Panc1 (cell line): Measurements from ENCODE around the gene ATP2A3. TPM values are rescaled to one million over a fixed set of nuclear protein-coding genes. Genes with fewer than 3 reads are reported as not detected.

Source experiments
- ATAC-seq: fragments of 200-7000 bp; cut with Tn5 transposase; 2 replicates; pipeline ENCODE4 v1.9.1; 2020; ENCODE audit warnings: mild to moderate bottlenecking, moderate library complexity
- Bru-seq: library from RNA; stranded (reverse); fragments of 400-500 nt; gene quantifications from one replicate; lab custom pipeline; 2021; lab: Mats Ljungman, UMichigan
- BruChase-seq, 2 experiments: library from RNA; stranded (reverse); fragments of 400-500 nt; gene quantifications; one replicate each; lab custom pipeline; 2021; lab: Mats Ljungman, UMichigan
- BruUV-seq: library from RNA; stranded (reverse); fragments of 400-500 nt; replicated peaks from 2 replicates; lab custom pipeline; 2021; lab: Mats Ljungman, UMichigan
- CTCF ChIA-PET: fragments of 300-600 bp; sonication (Branson Sonifier 250); formaldehyde crosslinking; loops from one replicate; lab custom pipeline; 2022; ENCODE audit warnings: antibody characterized with exemption; lab: Charles Lee
- POLR2A ChIA-PET: fragments of 300-600 bp; sonication (Branson Sonifier 250); formaldehyde crosslinking; loops from one replicate; lab custom pipeline; 2022; ENCODE audit warnings: antibody characterized with exemption; lab: Charles Lee
- DNase-seq: peaks from one replicate; pipeline ENCODE4 v3.0.0-alpha.2; 2010; ENCODE audit warnings: low read depth, low spot score
- H3K27ac ChIP-seq: 2 replicates; pipeline ENCODE4 v1.5.1; 2011; ENCODE audit warnings: mild to moderate bottlenecking, low read length, inconsistent platforms
- H3K27me3 ChIP-seq: fragments of 200-500 bp; sonication (Bioruptor generic); 2 replicates; pipeline ENCODE4 v1.6.0; 2014; ENCODE audit warnings: low read length, inconsistent platforms; ENCODE audit not compliant: control insufficient read depth, insufficient read depth
- H3K36me3 ChIP-seq: fragments of 200-500 bp; sonication (Bioruptor generic); 2 replicates; pipeline ENCODE4 v1.5.1; 2014; ENCODE audit warnings: inconsistent platforms, mild to moderate bottlenecking, low read length, moderate library complexity; ENCODE audit not compliant: control insufficient read depth, insufficient read depth
- H3K4me1 ChIP-seq: 2 replicates; pipeline ENCODE4 v1.5.1; 2011; ENCODE audit warnings: inconsistent platforms, mild to moderate bottlenecking, low read length, moderate library complexity; ENCODE audit not compliant: control insufficient read depth, insufficient read depth
- H3K4me3 ChIP-seq, 2 experiments: 2 replicates each; pipeline ENCODE4 v1.5.1; 2011 to 2012; ENCODE audit warnings: low read depth in 2 of 2, low read length in 2 of 2, mild to moderate bottlenecking in 2 of 2, inconsistent platforms in 1 of 2, moderate library complexity in 1 of 2
- H3K9me3 ChIP-seq: fragments of 200-500 bp; sonication (Bioruptor generic); 2 replicates; pipeline ENCODE4 v1.5.1; 2014; ENCODE audit warnings: low read depth, mild to moderate bottlenecking, inconsistent platforms, low read length, moderate library complexity; ENCODE audit not compliant: control insufficient read depth, insufficient read depth
- POLR2AphosphoS5 ChIP-seq: IDR thresholded peaks from 2 replicates; pipeline ENCODE4 v1.6.1; 2012; ENCODE audit warnings: mild to moderate bottlenecking, low read depth, low read length, moderate library complexity
- SIN3A ChIP-seq: IDR thresholded peaks from 2 replicates; pipeline ENCODE4 v1.6.1; 2012; ENCODE audit warnings: low read depth, mild to moderate bottlenecking, low read length, moderate library complexity, borderline replicate concordance; ENCODE audit not compliant: insufficient read depth
- TCF7L2 ChIP-seq: IDR thresholded peaks from 2 replicates; pipeline ENCODE4 v1.6.1; 2011; ENCODE audit warnings: mild to moderate bottlenecking, low read depth, low read length, inconsistent platforms
- in situ Hi-C: cut with HindIII; loops from 2 replicates; pipeline ENCODE4 v1.10.0; 2016; ENCODE audit warnings: low sequenced_read_pairs, low pct_unique_long_range_greater_than_20kb
- intact Hi-C: fragments of 100-400 bp; cut with micrococcal nuclease; formaldehyde crosslinking; loops from one replicate; pipeline ENCODE4 v1.10.0; 2022; ENCODE audit not compliant: unreplicated experiment
- long read RNA-seq: library from polyadenylated mRNA; unstranded; transcript quantifications from one replicate; pipeline ENCODE4 v2.0.0, GENCODE V29; 2021; ENCODE audit not compliant: unreplicated experiment
- polyA plus RNA-seq: library from polyadenylated mRNA; unstranded; fragments of >200 nt; gene quantifications from one replicate; pipeline ENCODE4 v1.2.1, GENCODE V29; 2012; ENCODE audit warnings: missing spikeins; ENCODE audit not compliant: insufficient read length
- total RNA-seq: library from RNA; stranded (reverse); gene quantifications from one replicate; pipeline ENCODE4 v1.2.1, GENCODE V29; 2021; ENCODE audit not compliant: unreplicated experiment
- TF ChIP-seq, protein P1 (sequence below), 2 experiments: IDR thresholded peaks; 2 replicates each; pipeline ENCODE4 v1.6.1; 2011 to 2012; ENCODE audit warnings: low read depth in 2 of 2, control low read depth in 1 of 2, low read length in 1 of 2, mild to moderate bottlenecking in 1 of 2, moderate library complexity in 1 of 2; ENCODE audit not compliant: insufficient read depth in 1 of 2
- TF ChIP-seq, protein P2 (sequence below): fragments of 450-650 bp; IDR thresholded peaks from 2 replicates; pipeline ENCODE4 v1.5.1; 2017; ENCODE audit warnings: mild to moderate bottlenecking

Gene ATP2A3
- total RNA-seq (29.7 TPM), Bru-seq, nascent RNA (percentile 41 among the genes with signal in this experiment), BruChase-seq, experiment 1, labeled RNA remaining after a 2-hour chase (percentile 46 among the genes with signal in this experiment), BruChase-seq, experiment 2, labeled RNA remaining after a 6-hour chase (percentile 53 among the genes with signal in this experiment)
- 35.7 TPM for polyA plus RNA-seq
- long read RNA-seq, full-length matches to known transcripts, result 9 of 37 reads
- long read RNA-seq, partial matches to known transcripts, result 15 of 37 reads
- long read RNA-seq, other reads (novel, unspliced or antisense), result 13 of 37 reads

DNA sequence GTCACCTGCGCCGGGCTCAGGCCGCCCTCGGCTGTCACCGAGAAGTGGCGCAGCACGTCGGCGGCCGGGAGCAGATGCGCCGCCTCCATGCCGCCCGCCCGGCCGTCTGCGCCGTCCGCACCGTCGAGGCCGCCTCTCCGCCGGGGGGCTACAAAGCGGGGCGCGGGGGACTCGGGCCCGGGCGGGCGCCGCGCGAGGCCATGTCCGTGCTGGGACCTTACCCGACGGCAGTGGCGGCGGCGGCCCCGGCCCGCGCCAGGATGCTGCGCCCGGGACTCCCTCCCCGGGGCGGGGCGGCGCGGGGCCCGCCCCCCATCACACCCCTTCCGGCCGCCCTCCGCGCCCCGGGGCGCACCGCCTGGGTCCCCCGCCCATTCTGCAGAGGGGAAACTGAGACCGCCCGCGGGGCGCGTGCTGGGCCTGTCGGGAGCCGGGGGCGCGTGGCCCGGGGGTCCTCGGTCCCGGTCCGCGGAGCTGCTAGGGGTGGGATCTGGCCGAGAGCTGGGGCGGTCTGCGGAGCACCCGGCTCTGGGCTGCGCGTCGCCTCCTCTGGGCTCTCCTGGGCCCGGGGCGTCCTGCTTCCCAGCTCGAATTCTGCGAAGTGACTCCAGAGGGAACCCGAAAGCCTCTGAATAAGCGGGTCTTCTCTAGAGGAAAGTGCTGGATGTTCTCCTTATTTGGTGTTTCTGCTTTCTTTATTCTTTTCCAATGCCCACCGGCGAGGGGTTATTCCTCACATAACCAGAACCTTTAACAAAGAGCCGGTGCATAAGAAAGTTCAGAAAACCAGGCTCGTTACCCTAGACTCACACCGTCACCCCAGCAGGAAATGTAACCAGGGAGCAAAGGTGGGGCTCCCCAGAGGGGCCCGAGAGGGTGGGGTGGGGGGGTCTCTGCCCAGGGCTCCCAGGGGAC, at the start of gene ATP2A3:
Gene ATP2A3 (minus strand): TSS at position 235 of the 915 bp plus-strand sequence. CDS start 146 bp downstream, at position 89.
- CTCF ChIA-PET, result no interaction called here
- POLR2A ChIA-PET, result no interaction called here
- Histone ChIP-seq H3K9me3 (no peaks in the 10 kb centered on the region), H3K27me3 (no peaks in the 10 kb centered on the region), H3K36me3 (no peaks in the 10 kb centered on the region), H3K27ac (peak within 1 kb of the TSS; percentile 61), H3K4me1 (peaks cover 9% of the 10 kb centered on the region), H3K4me3 (peak within 1 kb of the TSS; percentile 59 to 72)
- TF ChIP-seq, protein P1, sequence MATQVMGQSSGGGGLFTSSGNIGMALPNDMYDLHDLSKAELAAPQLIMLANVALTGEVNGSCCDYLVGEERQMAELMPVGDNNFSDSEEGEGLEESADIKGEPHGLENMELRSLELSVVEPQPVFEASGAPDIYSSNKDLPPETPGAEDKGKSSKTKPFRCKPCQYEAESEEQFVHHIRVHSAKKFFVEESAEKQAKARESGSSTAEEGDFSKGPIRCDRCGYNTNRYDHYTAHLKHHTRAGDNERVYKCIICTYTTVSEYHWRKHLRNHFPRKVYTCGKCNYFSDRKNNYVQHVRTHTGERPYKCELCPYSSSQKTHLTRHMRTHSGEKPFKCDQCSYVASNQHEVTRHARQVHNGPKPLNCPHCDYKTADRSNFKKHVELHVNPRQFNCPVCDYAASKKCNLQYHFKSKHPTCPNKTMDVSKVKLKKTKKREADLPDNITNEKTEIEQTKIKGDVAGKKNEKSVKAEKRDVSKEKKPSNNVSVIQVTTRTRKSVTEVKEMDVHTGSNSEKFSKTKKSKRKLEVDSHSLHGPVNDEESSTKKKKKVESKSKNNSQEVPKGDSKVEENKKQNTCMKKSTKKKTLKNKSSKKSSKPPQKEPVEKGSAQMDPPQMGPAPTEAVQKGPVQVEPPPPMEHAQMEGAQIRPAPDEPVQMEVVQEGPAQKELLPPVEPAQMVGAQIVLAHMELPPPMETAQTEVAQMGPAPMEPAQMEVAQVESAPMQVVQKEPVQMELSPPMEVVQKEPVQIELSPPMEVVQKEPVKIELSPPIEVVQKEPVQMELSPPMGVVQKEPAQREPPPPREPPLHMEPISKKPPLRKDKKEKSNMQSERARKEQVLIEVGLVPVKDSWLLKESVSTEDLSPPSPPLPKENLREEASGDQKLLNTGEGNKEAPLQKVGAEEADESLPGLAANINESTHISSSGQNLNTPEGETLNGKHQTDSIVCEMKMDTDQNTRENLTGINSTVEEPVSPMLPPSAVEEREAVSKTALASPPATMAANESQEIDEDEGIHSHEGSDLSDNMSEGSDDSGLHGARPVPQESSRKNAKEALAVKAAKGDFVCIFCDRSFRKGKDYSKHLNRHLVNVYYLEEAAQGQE (IDR thresholded peaks at IDR 0.05; ENCODE audit: insufficient read depth in 1 of 2, low read depth in 2 of 2, low read length in 1 of 2), result no peak
- TF ChIP-seq, protein P2, sequence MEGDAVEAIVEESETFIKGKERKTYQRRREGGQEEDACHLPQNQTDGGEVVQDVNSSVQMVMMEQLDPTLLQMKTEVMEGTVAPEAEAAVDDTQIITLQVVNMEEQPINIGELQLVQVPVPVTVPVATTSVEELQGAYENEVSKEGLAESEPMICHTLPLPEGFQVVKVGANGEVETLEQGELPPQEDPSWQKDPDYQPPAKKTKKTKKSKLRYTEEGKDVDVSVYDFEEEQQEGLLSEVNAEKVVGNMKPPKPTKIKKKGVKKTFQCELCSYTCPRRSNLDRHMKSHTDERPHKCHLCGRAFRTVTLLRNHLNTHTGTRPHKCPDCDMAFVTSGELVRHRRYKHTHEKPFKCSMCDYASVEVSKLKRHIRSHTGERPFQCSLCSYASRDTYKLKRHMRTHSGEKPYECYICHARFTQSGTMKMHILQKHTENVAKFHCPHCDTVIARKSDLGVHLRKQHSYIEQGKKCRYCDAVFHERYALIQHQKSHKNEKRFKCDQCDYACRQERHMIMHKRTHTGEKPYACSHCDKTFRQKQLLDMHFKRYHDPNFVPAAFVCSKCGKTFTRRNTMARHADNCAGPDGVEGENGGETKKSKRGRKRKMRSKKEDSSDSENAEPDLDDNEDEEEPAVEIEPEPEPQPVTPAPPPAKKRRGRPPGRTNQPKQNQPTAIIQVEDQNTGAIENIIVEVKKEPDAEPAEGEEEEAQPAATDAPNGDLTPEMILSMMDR, result no peak
- no peak for TF ChIP-seq TCF7L2
- TF ChIP-seq POLR2AphosphoS5, result no peak
- TF ChIP-seq SIN3A, result no peak
- DNase-seq, result no peak
- ATAC-seq, result peak; percentile 84
- in situ Hi-C loops, result no loop called here
- intact Hi-C loops, result no loop called here
- BruUV-seq, result no TSS peak

DNA sequence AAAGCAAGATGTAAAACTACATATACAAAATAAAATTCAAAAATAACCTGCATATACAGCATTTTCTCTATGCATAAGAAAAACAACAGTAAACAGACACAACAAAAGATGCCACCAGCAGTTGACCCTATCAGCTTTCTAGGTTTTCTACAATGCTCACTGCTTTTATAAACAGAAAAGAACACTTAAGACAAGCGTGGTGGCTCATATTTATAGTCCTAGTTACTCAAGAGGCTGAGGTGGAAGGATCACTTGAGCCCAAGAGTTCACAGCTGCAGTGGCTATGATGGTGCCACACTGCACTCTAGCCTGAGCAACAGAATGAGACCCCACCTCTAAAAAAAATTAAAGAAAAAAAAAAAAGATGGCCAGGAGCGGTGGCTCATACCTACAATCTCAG, 46.5 kb upstream of the ATP2A3 start:
- TF ChIP-seq POLR2AphosphoS5, result no peak
- TF ChIP-seq SIN3A, result no peak
- no peak for TF ChIP-seq TCF7L2
- Histone ChIP-seq H3K36me3 (peaks cover 12% of the 10 kb centered on the region), H3K4me1 (no peaks in the 10 kb centered on the region), H3K9me3 (no peaks in the 10 kb centered on the region), H3K27ac (no peak overlapping the region), H3K27me3 (no peaks in the 10 kb centered on the region), H3K4me3 (no peak overlapping the region)
- DNase-seq (no peak), ATAC-seq (no peak)
- POLR2A ChIA-PET, result no interaction called here
- intact Hi-C loops, result no loop called here
- in situ Hi-C loops, result no loop called here
- CTCF ChIA-PET, result no interaction called here
- BruUV-seq, result no TSS peak
